ENCODE results near the gene ALG11. TPM values are rescaled to one million over a fixed set of nuclear protein-coding genes. Genes with fewer than 3 reads are reported as not detected.
"Not testable (repeated sequence)": the region's sequence is repeated elsewhere in the genome, so short reads cannot be mapped to it uniquely, and the experiment has no call there.

Gene ALG11
- total and polyA plus RNA-seq, 11 donors: 4.0 to 32.9 (median 19.3) TPM

DNA sequence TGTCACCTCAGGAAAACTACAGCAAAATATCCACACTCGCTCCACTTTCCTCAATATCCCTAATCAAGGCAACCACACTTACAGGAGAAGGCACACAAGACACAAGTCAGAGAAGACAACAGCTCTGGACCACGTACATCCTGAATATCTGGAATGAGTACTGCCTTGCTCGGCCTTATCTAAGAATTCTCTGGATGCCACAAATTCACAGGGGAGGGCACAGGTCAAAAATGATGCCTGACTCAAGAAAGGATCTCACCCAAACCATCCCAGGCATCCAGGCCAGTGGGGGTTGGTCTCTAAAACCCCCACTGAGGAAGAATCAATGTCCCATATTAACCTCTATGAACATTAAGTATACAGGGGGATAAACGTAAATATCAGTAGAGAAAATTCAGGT, 30.8 kb upstream of the ALG11 start:
- ATAC-seq (peak in 1 of 4 donors; percentile 37), DNase-seq (no peak)
- Histone ChIP-seq H3K9me3 (peaks cover 0 to 12% (median 0%) of the 10 kb centered on the region in 12 donors), H3K4me3 (peak overlapping the region in 1 of 12 donors; percentile 22), H3K36me3 (no peaks in the 10 kb centered on the region), H3K27me3 (no peaks in the 10 kb centered on the region), H3K4me1 (peaks cover 0 to 24% (median 0%) of the 10 kb centered on the region in 12 donors), H3K27ac (peak overlapping the region in 1 of 12 donors; percentile 24)
- intact Hi-C loops (cut with DNase I): no loop called here
- 54 to 62% (median 59%) methylated on average over 4 of the region's 4 CpGs for WGBS, 4 donors
- TF ChIP-seq, protein P1, sequence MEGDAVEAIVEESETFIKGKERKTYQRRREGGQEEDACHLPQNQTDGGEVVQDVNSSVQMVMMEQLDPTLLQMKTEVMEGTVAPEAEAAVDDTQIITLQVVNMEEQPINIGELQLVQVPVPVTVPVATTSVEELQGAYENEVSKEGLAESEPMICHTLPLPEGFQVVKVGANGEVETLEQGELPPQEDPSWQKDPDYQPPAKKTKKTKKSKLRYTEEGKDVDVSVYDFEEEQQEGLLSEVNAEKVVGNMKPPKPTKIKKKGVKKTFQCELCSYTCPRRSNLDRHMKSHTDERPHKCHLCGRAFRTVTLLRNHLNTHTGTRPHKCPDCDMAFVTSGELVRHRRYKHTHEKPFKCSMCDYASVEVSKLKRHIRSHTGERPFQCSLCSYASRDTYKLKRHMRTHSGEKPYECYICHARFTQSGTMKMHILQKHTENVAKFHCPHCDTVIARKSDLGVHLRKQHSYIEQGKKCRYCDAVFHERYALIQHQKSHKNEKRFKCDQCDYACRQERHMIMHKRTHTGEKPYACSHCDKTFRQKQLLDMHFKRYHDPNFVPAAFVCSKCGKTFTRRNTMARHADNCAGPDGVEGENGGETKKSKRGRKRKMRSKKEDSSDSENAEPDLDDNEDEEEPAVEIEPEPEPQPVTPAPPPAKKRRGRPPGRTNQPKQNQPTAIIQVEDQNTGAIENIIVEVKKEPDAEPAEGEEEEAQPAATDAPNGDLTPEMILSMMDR (IDR thresholded peaks at IDR 0.05): no peak
- no peak for TF ChIP-seq POLR2A (IDR thresholded peaks at IDR 0.05)

GRCh38 chr13:51983292-51983691, 28.9 kb upstream of the ALG11 start:
- Histone ChIP-seq H3K9me3 (peaks cover 0 to 19% (median 0%) of the 10 kb centered on the region in 12 donors), H3K4me1 (peaks cover 0 to 23% (median 0%) of the 10 kb centered on the region in 12 donors)
- H3K36me3 ChIP-seq; DNase-seq; H3K27me3 ChIP-seq; intact Hi-C loops (cut with DNase I); H3K27ac ChIP-seq; H3K4me3 ChIP-seq; ATAC-seq: not testable (repeated sequence)
- WGBS, 4 donors: 88 to 96% (median 96%) methylated on average over 3 of the region's 3 CpGs

DNA sequence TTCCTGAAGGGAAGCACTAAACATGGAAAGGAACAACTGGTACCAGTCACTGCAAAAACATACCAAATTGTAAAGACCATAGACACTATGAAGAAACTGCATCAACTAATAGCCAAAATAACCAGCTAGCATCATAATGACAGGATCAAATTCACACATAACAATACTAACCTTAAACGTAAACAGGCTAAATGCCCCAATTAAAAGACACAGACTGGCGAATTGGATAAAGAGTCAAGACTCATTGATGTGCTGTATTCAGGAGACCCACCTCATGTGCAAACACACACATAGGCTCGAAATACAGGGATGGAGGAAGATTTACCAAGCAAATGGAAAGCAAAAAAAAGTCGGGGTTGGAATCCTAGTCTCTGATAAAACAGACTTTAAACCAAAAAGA, 27.3 kb upstream of the ALG11 start:
- H3K36me3 ChIP-seq; H3K27ac ChIP-seq; intact Hi-C loops (cut with DNase I); ATAC-seq; H3K27me3 ChIP-seq; DNase-seq; H3K4me3 ChIP-seq: not testable (repeated sequence)
- WGBS, 4 donors: 90 to 94% (median 91%) methylated on average over 4 of the region's 4 CpGs
- peaks cover 0 to 14% (median 0%) of the 10 kb centered on the region in 12 donors for H3K4me1 ChIP-seq
- H3K9me3 ChIP-seq: peaks cover 0 to 19% (median 0%) of the 10 kb centered on the region in 12 donors

DNA sequence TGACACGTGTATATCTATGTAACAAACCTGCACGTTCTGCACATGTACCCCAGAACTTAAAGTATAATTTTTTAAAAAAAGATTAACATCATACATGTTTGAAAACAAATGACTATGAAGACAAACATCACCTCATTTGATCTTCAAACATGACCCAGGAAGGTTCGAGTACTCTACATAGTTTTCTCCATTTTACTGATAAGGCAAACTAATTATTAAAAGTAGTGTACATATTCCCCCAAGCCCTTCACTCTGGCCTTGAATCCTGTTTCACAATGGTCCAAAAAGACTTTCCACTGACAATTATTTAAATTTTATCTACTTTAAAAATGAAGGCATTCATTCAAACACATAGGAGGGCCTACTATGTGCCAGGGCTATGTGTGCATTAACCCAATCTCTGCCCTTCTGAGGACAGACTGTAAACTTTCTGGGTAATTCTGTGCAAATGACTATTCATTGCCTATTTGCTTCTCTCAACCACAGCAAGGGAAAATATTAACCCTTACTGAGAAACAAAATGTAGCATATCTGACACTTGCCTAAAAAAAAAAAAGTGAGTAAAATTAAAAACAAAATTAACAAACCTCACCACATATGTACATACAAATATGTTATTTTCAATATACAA, 23.1 kb upstream of the ALG11 start:
- intact Hi-C loops (cut with DNase I): no loop called here
- Histone ChIP-seq H3K4me1 (no peaks in the 10 kb centered on the region), H3K9me3 (peaks cover 0 to 19% (median 0%) of the 10 kb centered on the region in 12 donors), H3K27ac (no peak overlapping the region), H3K36me3 (no peaks in the 10 kb centered on the region), H3K4me3 (no peak overlapping the region), H3K27me3 (no peaks in the 10 kb centered on the region)
- DNase-seq (no peak), ATAC-seq (no peak)
- TF ChIP-seq, protein P1 (IDR thresholded peaks at IDR 0.05): no peak
- TF ChIP-seq POLR2A (IDR thresholded peaks at IDR 0.05): no peak
- WGBS, 4 donors: 85 to 93% (median 87%) methylated on average over 3 of the region's 3 CpGs

GRCh38 chr13:51993713-51994112, 18.5 kb upstream of the ALG11 start:
- no peak for TF ChIP-seq POLR2A (IDR thresholded peaks at IDR 0.05)
- TF ChIP-seq, protein P1 (IDR thresholded peaks at IDR 0.05): no peak
- Histone ChIP-seq H3K36me3 (no peaks in the 10 kb centered on the region), H3K27ac (no peak overlapping the region), H3K4me3 (no peak overlapping the region), H3K4me1 (peaks cover 0 to 30% (median 17%) of the 10 kb centered on the region in 12 donors), H3K9me3 (no peaks in the 10 kb centered on the region), H3K27me3 (no peaks in the 10 kb centered on the region)
- WGBS, 4 donors: 88 to 94% (median 91%) methylated on average over 2 of the region's 2 CpGs
- DNase-seq (no peak), ATAC-seq (no peak)
- intact Hi-C loops (cut with DNase I): loop anchor here in 1 of 10 donors (10.0 kb wide), 1 partner anchor 179 kb away; no protein-coding TSS in a partner anchor

Measured in heart left ventricle (tissue), 16 donors.